Measurements from ENCODE around the gene PRLH. TPM values are rescaled to one million over a fixed set of nuclear protein-coding genes. Genes with fewer than 3 reads are reported as not detected.

PRLH gene
- total RNA-seq, 1 donor = not detected

DNA sequence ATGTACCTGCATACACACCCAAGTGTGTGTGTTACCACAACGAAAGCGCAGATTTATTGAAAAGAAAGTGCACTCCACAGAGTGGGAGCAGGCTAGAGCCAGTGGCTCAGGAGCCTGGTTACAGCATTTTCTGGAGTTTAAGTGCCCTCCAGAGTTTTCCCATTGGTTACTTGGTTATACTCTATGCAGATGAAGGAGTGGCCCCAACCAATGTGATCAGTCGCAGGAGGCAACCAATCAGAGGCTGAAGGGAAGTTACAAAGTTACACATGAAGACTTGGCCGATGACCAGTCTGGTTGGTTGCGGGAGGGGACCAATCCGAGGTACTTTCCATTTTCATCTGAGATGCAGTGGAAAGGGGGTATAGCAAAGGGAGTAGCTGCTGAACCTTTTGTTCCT is 13.5 kb upstream of the PRLH start:
- TF ChIP-seq CTCF (IDR thresholded peaks at IDR 0.05; ENCODE audit: insufficient read depth, low read length) = no peak
- DNase-seq (ENCODE audit: low read depth) = no peak
- H3K4me3 ChIP-seq (ENCODE audit: low read depth, low read length) = no peak overlapping the region

GRCh38 chr2:237553948-237554347 is 12.4 kb upstream of the PRLH start:
- DNase-seq (ENCODE audit: low read depth) = no peak
- no peak overlapping the region for H3K4me3 ChIP-seq (ENCODE audit: low read depth, low read length)
- TF ChIP-seq CTCF (IDR thresholded peaks at IDR 0.05; ENCODE audit: insufficient read depth, low read length) = no peak

- no peak for DNase-seq (ENCODE audit: low read depth)
- H3K4me3 ChIP-seq (ENCODE audit: low read depth, low read length) = no peak overlapping the region
- no peak for TF ChIP-seq CTCF (IDR thresholded peaks at IDR 0.05; ENCODE audit: insufficient read depth, low read length)
These were observed 10.8 kb upstream of the PRLH start for GRCh38 chr2:237555560-237555959.

GRCh38 chr2:237556773-237557632 is 9.4 kb upstream of the PRLH start:
- no peak for DNase-seq (ENCODE audit: low read depth)
- no peak overlapping the region for H3K4me3 ChIP-seq (ENCODE audit: low read depth, low read length)
- no peak for TF ChIP-seq CTCF (IDR thresholded peaks at IDR 0.05; ENCODE audit: insufficient read depth, low read length)

DNA sequence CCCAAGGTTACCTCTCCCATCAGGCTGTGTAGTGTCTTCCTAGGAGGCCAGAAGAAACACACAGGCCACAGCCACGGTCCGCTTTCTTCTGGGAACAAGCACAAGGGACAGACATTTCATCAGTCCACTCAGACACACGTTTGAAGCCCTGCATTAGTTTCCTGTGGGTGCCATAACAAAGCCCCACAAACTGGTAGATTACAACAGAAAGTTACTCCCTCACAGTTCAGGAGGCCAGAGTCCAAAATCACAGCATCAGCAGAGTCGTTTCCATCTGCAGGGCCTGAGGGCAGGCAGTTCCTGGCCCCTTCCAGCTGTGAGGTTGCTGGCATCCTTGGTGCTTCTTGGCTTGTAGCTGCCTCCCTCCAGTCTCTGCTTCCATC is 8.8 kb upstream of the PRLH start:
- no peak for TF ChIP-seq CTCF (IDR thresholded peaks at IDR 0.05; ENCODE audit: insufficient read depth, low read length)
- DNase-seq (ENCODE audit: low read depth) = no peak
- no peak overlapping the region for H3K4me3 ChIP-seq (ENCODE audit: low read depth, low read length)

DNA sequence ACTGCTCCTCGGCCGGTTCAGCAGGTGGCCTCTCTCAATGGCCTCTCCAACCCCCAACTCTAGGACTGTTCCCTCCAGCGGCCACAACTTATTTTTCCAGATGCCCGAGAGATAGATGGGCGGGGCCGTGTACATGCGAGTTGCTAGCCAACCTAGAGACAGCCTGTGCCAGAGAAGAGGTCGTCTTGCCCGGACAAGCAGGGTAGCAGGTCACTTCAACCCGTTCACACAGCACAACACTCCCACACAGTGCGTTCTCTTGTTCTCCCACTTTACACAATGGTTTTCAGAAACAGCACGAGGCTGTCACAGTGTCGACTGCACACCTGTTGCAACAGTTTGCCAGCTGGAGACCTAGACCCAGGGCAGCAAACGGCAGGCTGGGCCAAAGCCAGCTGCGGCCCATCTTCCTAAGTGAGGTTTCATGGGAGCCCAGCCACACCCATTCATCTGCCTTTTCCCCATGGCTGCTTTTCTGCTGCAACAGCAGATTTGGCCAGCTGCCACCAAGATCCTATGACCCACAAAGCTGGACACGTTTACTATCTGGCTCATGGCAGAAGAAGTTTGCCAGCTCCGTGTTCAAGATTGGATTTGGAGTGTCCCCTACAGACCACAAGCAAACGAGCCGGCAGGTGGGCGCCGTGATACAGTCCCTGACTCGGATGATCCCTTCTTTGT is 7.3 kb upstream of the PRLH start:
- TF ChIP-seq CTCF (IDR thresholded peaks at IDR 0.05; ENCODE audit: insufficient read depth, low read length) = no peak
- H3K4me3 ChIP-seq (ENCODE audit: low read depth, low read length) = no peak overlapping the region

More for the DNA sequence above, 7.3 kb upstream of the PRLH start:
- peak; percentile 83 for DNase-seq (ENCODE audit: low read depth)

Data from fibroblast of the aortic adventitia (primary cell).